ENCODE measurements around the gene POU2F3.
A peak's percentile ranks its signal among the peaks of the same experiment; 100 is the strongest.

The POU2F3 gene

GRCh38 chr11:120211522-120212258, 28.2 kb upstream of the POU2F3 start:
- peak; percentile 63 for DNase-seq

GRCh38 chr11:120212259-120212878, 27.6 kb upstream of the POU2F3 start:
- no peak for DNase-seq

- DNase-seq = no peak
These were observed 27.0 kb upstream of the POU2F3 start for GRCh38 chr11:120212926-120213325.

- no peak for DNase-seq
These were observed 25.4 kb upstream of the POU2F3 start for GRCh38 chr11:120214581-120214980.

- DNase-seq = no peak
These were observed 24.3 kb upstream of the POU2F3 start for GRCh38 chr11:120215634-120216033.

GRCh38 chr11:120216426-120217102, 23.4 kb upstream of the POU2F3 start:
- DNase-seq = no peak

GRCh38 chr11:120217526-120217925, 22.4 kb upstream of the POU2F3 start:
- no peak for DNase-seq

- no peak for DNase-seq
These were observed 21.8 kb upstream of the POU2F3 start for GRCh38 chr11:120217941-120218694.

GRCh38 chr11:120218695-120219033, 21.3 kb upstream of the POU2F3 start:
- DNase-seq = no peak

GRCh38 chr11:120219232-120219937, 20.6 kb upstream of the POU2F3 start:
- DNase-seq = no peak

GRCh38 chr11:120219938-120220746, 19.8 kb upstream of the POU2F3 start:
- DNase-seq = no peak

- DNase-seq = no peak
These were observed 19.2 kb upstream of the POU2F3 start for GRCh38 chr11:120220747-120221037.

- DNase-seq = no peak
These were observed 18.7 kb upstream of the POU2F3 start for GRCh38 chr11:120221115-120221752.

- DNase-seq = no peak
These were observed 17.0 kb upstream of the POU2F3 start for GRCh38 chr11:120222916-120223315.

- DNase-seq = no peak
These were observed 16.1 kb upstream of the POU2F3 start for GRCh38 chr11:120223793-120224192.

GRCh38 chr11:120224361-120224760, 15.6 kb upstream of the POU2F3 start:
- no peak for DNase-seq

- DNase-seq = no peak
These were observed 14.7 kb upstream of the POU2F3 start for GRCh38 chr11:120224972-120225909.

GRCh38 chr11:120226242-120226641, 13.7 kb upstream of the POU2F3 start:
- no peak for DNase-seq

GRCh38 chr11:120226714-120227113, 13.2 kb upstream of the POU2F3 start:
- DNase-seq = no peak

GRCh38 chr11:120227228-120227852, 12.6 kb upstream of the POU2F3 start:
- no peak for DNase-seq
